K562 (cell line): ENCODE measurements around the gene LRP4. TPM values are rescaled to one million over a fixed set of nuclear protein-coding genes. Genes with fewer than 3 reads are reported as not detected.

Experiments
- ATAC-seq: fragments of 200-7000 bp; cut with Tn5 transposase; 3 replicates; pipeline ENCODE4 v1.9.1; 2020; ENCODE audit warnings: moderate library complexity
- BruUV-seq: library from RNA; stranded (reverse); fragments of 400-500 nt; replicated peaks from 2 replicates; lab custom pipeline; 2021; lab: Mats Ljungman, UMichigan
- CTCF ChIA-PET: fragments of 300-600 bp; formaldehyde crosslinking; extraction: SDS; loops from one replicate; lab custom pipeline; 2021; ENCODE audit warnings: low intra/inter-chr PET ratio; lab: Yijun Ruan, JAX
- POLR2A ChIA-PET: fragments of 300-600, 350-650 bp; sonication (Branson Sonifier 250); formaldehyde crosslinking; extraction: SDS; loops from one replicate; lab custom pipeline; 2021; ENCODE audit warnings: antibody characterized with exemption, inconsistent platforms; lab: Yijun Ruan, JAX
- DNase-seq, 4 experiments: peaks; one replicate each; pipeline versions ENCODE4 v3.0.0 to v3.0.0-alpha.2; 2011 to 2018; ENCODE audit warnings: low spot score in 3 of 4, mixed read lengths in 3 of 4; ENCODE audit errors: extremely low read depth in 1 of 4
- FAIRE-seq: peaks from 2 replicates; lab custom pipeline; 2011; peaks lifted over from hg19 to GRCh38; lab: Jason Lieb, UNC
- H2AFZ ChIP-seq: 2 replicates; pipeline ENCODE4 v1.6.0; 2011; ENCODE audit warnings: low read depth, low read length, control low read depth, inconsistent platforms
- H3K27ac ChIP-seq: fragments of 200-600 bp; 3 replicates; pipeline ENCODE4 v1.8.0; 2011; ENCODE audit warnings: low read depth, mild to moderate bottlenecking, control low read depth, inconsistent platforms, low read length, moderate library complexity, mixed read lengths; ENCODE audit errors: extremely low read depth
- H3K27me3 ChIP-seq, 2 experiments: fragments of 300-600 bp in 1 of 2; 2 replicates in 1 of 2; 3 replicates in 1 of 2; pipeline versions ENCODE4 v1.6.0 to v1.8.0; 2011; ENCODE audit warnings: inconsistent platforms in 2 of 2, low read length in 2 of 2, mild to moderate bottlenecking in 1 of 2, mixed read lengths in 1 of 2, moderate library complexity in 1 of 2; ENCODE audit not compliant: control insufficient read depth in 2 of 2, insufficient read depth in 2 of 2
- H3K36me3 ChIP-seq: fragments of 300-600 bp; 3 replicates; pipeline ENCODE4 v1.8.0; 2011; ENCODE audit warnings: mild to moderate bottlenecking, low read length, inconsistent platforms; ENCODE audit not compliant: control insufficient read depth, insufficient read depth
- H3K4me1 ChIP-seq, 2 experiments: fragments of 200-600 bp in 1 of 2; replicated peaks in 1 of 2; 2 replicates in 1 of 2; 3 replicates in 1 of 2; pipeline versions ENCODE4 v1.5.1 to v1.8.0; 2011; ENCODE audit warnings: inconsistent platforms in 2 of 2, low read length in 2 of 2, mild to moderate bottlenecking in 1 of 2, mixed read lengths in 1 of 2, moderate library complexity in 1 of 2; ENCODE audit not compliant: control insufficient read depth in 2 of 2, insufficient read depth in 2 of 2
- H3K4me2 ChIP-seq: 2 replicates; pipeline ENCODE4 v1.6.1; 2011; ENCODE audit warnings: low read length, control low read depth, inconsistent platforms, mixed read lengths; ENCODE audit not compliant: insufficient read depth
- H3K4me3 ChIP-seq: fragments of 200-600 bp; sonication (generic), shearing (Covaris generic); 2 replicates; pipeline ENCODE4 v1.5.1; 2016; ENCODE audit warnings: control low read depth, inconsistent platforms
- H3K79me2 ChIP-seq: fragments of 200-600 bp; 3 replicates; pipeline ENCODE4 v1.8.0; 2011; ENCODE audit warnings: low read length, inconsistent platforms; ENCODE audit not compliant: control insufficient read depth, insufficient read depth
- H3K9ac ChIP-seq, 2 experiments: 2 replicates each; pipeline versions ENCODE4 v1.6.0 to v1.6.1; 2011; ENCODE audit warnings: low read depth in 2 of 2, low read length in 2 of 2, control low read depth in 1 of 2, inconsistent platforms in 1 of 2, mild to moderate bottlenecking in 1 of 2, mixed read lengths in 1 of 2; ENCODE audit not compliant: insufficient read depth in 1 of 2
- H3K9me1 ChIP-seq: one replicate; pipeline ENCODE4 v1.6.0; 2011; ENCODE audit warnings: inconsistent platforms, mild to moderate bottlenecking, low read length, moderate library complexity; ENCODE audit not compliant: control insufficient read depth, insufficient read depth
- H3K9me3 ChIP-seq: replicated peaks from 2 replicates; pipeline ENCODE4 v1.5.1; 2011; ENCODE audit warnings: low read depth, low read length, inconsistent platforms; ENCODE audit not compliant: control insufficient read depth, insufficient read depth
- H4K20me1 ChIP-seq: replicated peaks from 2 replicates; pipeline ENCODE4 v1.6.1; 2011; ENCODE audit warnings: low read length, inconsistent platforms, mixed read lengths; ENCODE audit not compliant: control insufficient read depth, insufficient read depth
- ERF ChIP-seq: fragments of 450-650 bp; formaldehyde crosslinking; IDR thresholded peaks from 2 replicates; pipeline ENCODE4 v1.4.0; 2020; ENCODE audit warnings: mild to moderate bottlenecking, mixed read lengths
- JUND ChIP-seq, 2 experiments: IDR thresholded peaks; 2 replicates in 1 of 2; 3 replicates in 1 of 2; pipeline ENCODE4 v1.6.1; 2011; ENCODE audit warnings: borderline replicate concordance in 2 of 2, low read depth in 2 of 2, low read length in 2 of 2, improper control_type of control experiment in 1 of 2, missing biosample characterization in 1 of 2, missing genetic modification characterization in 1 of 2, missing genetic modification reagents in 1 of 2
- SMARCC2 ChIP-seq: fragments of 450-650 bp; IDR thresholded peaks from 2 replicates; pipeline ENCODE4 v1.6.1; 2017; ENCODE audit warnings: antibody characterized with exemption, moderate library complexity, mild to moderate bottlenecking, low read depth
- ZNF146 ChIP-seq: IDR thresholded peaks from one replicate; pipeline ENCODE4 v1.6.1; 2018; ENCODE audit warnings: missing compliant biosample characterization; ENCODE audit not compliant: unreplicated experiment
- ZNF174 ChIP-seq: fragments of 250-450 bp; sonication (Bioruptor Pico); IDR thresholded peaks from 2 replicates; pipeline ENCODE4 v1.4.0; 2020; ENCODE audit warnings: mild to moderate bottlenecking
- ZNF764 ChIP-seq: fragments of 250-450 bp; sonication (Bioruptor Pico); IDR thresholded peaks from 2 replicates; pipeline ENCODE4 v1.4.0; 2020; ENCODE audit warnings: low read depth, mild to moderate bottlenecking, moderate library complexity
- WGBS: fragments of 100-300 bp; shearing (Covaris generic); methylation state at CpG from one replicate; pipeline ENCODE4 v1.1.6; 2016; ENCODE audit warnings: low coverage, mixed read lengths; ENCODE audit not compliant: insufficient coverage; ENCODE audit errors: missing lambda C conversion rate; 5-methylcytosine and 5-hydroxymethylcytosine counted together
- in situ Hi-C: fragments of 300-500 bp; cut with MboI; formaldehyde crosslinking; loops from 4 replicates; pipeline ENCODE4 v1.15.0; 2018; ENCODE audit warnings: inconsistent platforms, mixed read lengths
- intact Hi-C: fragments of 100-400 bp; cut with micrococcal nuclease; formaldehyde crosslinking; loops from 2 replicates; pipeline ENCODE4 v1.14.2; 2022
- polyA plus RNA-seq, 8 experiments: library from polyadenylated mRNA; depleted of rRNA in 4 of 8; stranded (reverse) in 5 of 8; unstranded in 3 of 8; fragments of >200 nt; fragmentation: Nextera tagmentation in 2 of 8; fragmentation: Illumina TruSeq in 1 of 8; extraction: Ambion mirVana in 2 of 8; extraction: Trizol in 1 of 8; gene quantifications; 2 replicates each; pipeline versions ENCODE4 v1.2.1 to v1.2.3, GENCODE V29; 2011 to 2014; ENCODE audit warnings: inconsistent platforms in 1 of 8, missing spikeins in 1 of 8
- total RNA-seq, 7 experiments: library from RNA; depleted of rRNA in 6 of 7; stranded (reverse); fragments of >200 nt in 6 of 7; fragmentation: Illumina TruSeq in 2 of 7; extraction: Trizol in 2 of 7; gene quantifications; 2 replicates each; pipeline versions ENCODE4 v1.2.1 to v1.2.3, GENCODE V29; 2011 to 2021; ENCODE audit warnings: low replicate concordance in 1 of 7
- TF ChIP-seq, protein P1 (sequence below): fragments of 250-450 bp; sonication (Bioruptor Pico); IDR thresholded peaks from 2 replicates; pipeline ENCODE4 v1.8.0; 2022; ENCODE audit warnings: moderate library complexity, mild to moderate bottlenecking, inconsistent platforms

The LRP4 gene
- total and polyA plus RNA-seq, 9 of the 15 experiments (the other 6 are each of a cell fraction or from before 2014, with no cell fraction given): 0.04 to 0.54 (median 0.10) TPM

DNA sequence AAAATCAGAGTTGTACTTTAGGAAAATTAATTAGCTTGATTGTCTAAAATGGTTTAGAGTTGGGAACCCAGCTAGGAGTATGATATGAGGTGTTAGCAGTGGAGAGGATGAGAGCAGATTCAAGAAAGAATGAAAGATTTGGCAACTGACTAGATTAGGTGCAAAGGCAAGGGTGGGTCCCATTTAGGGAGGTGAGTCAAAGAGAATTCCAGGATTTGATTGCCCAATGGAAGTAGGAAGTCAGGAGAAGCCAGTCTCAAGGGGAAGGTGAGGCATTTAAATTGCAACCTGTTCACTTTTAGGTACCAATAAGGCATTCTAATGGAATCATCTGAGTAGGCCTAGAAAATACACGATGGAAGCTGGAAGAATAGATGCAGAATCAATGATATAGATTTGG is 68.7 kb downstream of the LRP4 start:
- Histone ChIP-seq H3K9ac (no peak overlapping the region), H3K4me2 (no peak overlapping the region), H3K4me3 (no peak overlapping the region), H3K27ac (no peak overlapping the region), H3K27me3 (no peaks in the 10 kb centered on the region), H2AFZ (no peak overlapping the region), H3K79me2 (peaks cover 16% of the 10 kb centered on the region), H3K9me3 (no peaks in the 10 kb centered on the region; the same call in 1 of the 2 replicates), H4K20me1 (no peaks in the 10 kb centered on the region; the same call in 1 of the 2 replicates), H3K36me3 (no peaks in the 10 kb centered on the region; the same call in 2 of the 3 replicates), H3K4me1 (peaks cover 0 to 9% of the 10 kb centered on the region in 2 experiments; a peak in 2 of 5 replicates), H3K9me1 (no peaks in the 10 kb centered on the region)
- POLR2A ChIA-PET: interaction anchor here (0.6 kb wide), 1 partner anchor 502 kb away, joined by 3 read pairs; no protein-coding TSS in a partner anchor
- ATAC-seq: no peak
- 0% methylated on average over 1 of the region's 1 CpG for whole genome bisulfite sequencing
- BruUV-seq: no TSS peak
- in situ Hi-C loops (no loop called here), intact Hi-C loops (no loop called here)
- DNase-seq: no peak
- CTCF ChIA-PET: no interaction called here
- FAIRE-seq: no peak
- TF ChIP-seq ZNF174 (CRISPR knock-in tag): no peak
- TF ChIP-seq ZNF146 (CRISPR knock-in tag): no peak
- TF ChIP-seq ERF (CRISPR knock-in tag): no peak
- TF ChIP-seq SMARCC2: no peak
- no peak for TF ChIP-seq JUND (IDR thresholded peaks at IDR 0.05; ENCODE audit: borderline replicate concordance, low read depth, low read length)
- no peak for TF ChIP-seq JUND (tag; IDR thresholded peaks at IDR 0.05; ENCODE audit: borderline replicate concordance, low read depth, low read length)
- no peak for TF ChIP-seq ZNF764 (CRISPR knock-in tag)
- TF ChIP-seq, protein P1, sequence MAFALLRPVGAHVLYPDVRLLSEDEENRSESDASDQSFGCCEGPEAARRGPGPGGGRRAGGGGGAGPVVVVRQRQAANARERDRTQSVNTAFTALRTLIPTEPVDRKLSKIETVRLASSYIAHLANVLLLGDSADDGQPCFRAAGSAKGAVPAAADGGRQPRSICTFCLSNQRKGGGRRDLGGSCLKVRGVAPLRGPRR: no peak
